Fibroblast of pulmonary artery (primary cell): ENCODE measurements around the gene CHAF1A.

Source experiments
- DNase-seq: peaks from one replicate; pipeline ENCODE4 v3.0.0-alpha.2; 2010; ENCODE audit warnings: low read depth
- H3K4me3 ChIP-seq: replicated peaks from 2 replicates; pipeline ENCODE4 v1.5.1; 2011; ENCODE audit warnings: low read depth, mild to moderate bottlenecking, control low read depth, low read length, moderate library complexity
- TF ChIP-seq, protein P1 (sequence below): IDR thresholded peaks from 2 replicates; pipeline ENCODE4 v1.5.1; 2011; ENCODE audit warnings: mild to moderate bottlenecking, control low read depth, low read length, inconsistent platforms; ENCODE audit errors: missing control alignments

Gene CHAF1A

DNA sequence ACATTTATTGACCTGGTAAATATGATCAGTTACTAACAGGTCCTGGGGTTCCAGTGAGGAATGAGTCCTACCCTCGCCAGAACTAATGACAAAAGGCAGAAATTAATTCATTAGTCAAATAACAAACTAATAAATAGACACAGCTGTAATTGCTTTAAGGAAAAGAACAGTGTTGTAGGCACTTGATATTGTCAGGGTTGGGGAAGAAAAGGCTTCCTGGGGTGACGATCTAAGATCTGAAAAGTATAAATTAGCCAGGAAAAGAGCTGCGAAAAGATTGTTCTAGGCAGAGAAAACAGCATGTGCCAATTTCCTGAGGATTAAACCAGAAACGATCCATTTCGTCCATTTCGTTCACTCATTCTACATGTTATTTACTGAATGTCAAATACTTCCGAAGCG, 670 bp upstream of the CHAF1A start:
- TF ChIP-seq, protein P1, sequence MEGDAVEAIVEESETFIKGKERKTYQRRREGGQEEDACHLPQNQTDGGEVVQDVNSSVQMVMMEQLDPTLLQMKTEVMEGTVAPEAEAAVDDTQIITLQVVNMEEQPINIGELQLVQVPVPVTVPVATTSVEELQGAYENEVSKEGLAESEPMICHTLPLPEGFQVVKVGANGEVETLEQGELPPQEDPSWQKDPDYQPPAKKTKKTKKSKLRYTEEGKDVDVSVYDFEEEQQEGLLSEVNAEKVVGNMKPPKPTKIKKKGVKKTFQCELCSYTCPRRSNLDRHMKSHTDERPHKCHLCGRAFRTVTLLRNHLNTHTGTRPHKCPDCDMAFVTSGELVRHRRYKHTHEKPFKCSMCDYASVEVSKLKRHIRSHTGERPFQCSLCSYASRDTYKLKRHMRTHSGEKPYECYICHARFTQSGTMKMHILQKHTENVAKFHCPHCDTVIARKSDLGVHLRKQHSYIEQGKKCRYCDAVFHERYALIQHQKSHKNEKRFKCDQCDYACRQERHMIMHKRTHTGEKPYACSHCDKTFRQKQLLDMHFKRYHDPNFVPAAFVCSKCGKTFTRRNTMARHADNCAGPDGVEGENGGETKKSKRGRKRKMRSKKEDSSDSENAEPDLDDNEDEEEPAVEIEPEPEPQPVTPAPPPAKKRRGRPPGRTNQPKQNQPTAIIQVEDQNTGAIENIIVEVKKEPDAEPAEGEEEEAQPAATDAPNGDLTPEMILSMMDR: no peak
- peak overlapping the region; percentile 56 for H3K4me3 ChIP-seq
- no peak for DNase-seq

DNA sequence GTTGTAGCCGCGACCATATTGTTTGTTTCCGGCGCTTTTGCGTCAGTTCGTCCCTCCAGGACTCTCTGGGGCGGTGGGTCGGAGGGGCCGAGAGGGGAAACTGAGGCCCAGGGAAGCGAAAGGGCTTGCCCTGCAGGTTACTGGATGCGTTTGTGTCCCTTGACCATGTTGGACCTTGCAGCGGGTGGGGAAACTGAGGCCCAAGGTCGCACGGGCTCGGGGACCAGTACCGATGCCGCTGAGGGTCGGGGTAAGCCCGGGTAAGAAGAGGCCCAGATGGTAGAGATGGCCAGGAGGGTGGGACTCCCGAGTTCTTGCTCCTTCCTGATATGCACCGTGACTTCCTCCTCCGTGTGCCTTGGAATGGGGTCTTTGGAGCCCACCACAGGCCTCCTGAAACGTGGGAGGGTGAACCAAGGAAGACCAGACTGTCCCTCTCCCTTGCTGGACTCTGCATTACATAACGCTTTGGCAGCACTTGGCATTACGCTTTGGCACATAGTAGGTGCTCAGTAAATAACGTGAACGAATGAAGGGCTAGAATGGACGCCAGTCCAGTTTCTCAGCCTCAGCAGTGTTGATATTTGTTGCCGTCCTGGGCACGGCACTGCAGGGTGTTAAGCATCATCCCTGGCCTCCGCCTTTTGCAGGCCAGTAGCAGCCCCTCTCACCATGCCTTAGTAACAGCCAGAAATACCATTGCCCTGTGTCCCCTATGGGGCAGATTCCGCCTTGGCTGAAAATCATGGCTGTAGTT, 743 bp downstream of the CHAF1A start:
- no peak for DNase-seq
- TF ChIP-seq, protein P1: no peak
- H3K4me3 ChIP-seq: peak overlapping the region; percentile 79

DNA sequence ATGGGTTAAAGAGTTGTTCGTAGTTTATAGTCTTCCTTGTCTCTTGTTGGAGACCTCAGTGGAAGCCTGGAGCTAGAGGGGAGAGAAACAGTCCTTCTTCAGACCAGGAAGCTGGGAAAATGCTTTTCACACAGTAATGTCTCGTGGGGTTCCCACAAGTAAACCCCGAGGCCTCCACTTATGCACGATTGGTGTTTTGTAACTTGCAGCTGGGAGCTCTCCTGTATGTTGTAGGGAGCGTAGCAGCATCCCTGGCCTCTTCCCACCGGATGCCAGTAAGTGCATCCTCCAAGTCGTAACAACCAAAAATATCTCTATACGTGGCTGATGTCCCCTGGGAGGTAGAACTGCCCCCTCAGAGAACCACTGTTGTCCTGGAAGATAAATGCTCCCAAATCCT, 3.5 kb downstream of the CHAF1A start:
- DNase-seq: no peak
- TF ChIP-seq, protein P1: no peak
- H3K4me3 ChIP-seq: no peak overlapping the region

DNA sequence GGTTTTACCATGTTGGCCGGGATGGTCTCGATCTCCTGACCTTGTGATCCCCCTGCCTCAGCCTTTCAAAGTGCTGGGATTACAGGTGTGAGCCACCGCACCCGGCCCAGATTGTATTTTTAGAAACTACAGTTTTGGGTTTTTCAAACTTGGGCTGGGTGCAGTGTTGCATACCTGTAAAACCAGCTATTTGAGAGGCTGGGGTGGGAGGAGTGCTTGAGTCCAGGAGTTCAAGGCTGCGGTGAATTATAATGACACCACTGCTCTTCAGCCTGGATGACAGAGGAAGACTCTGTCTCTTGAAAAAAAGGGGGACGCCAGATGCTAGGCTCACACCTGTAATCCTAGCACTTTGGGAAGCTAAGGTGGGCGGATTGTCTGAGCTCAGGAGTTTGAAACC, 4.2 kb downstream of the CHAF1A start:
- TF ChIP-seq, protein P1: no peak
- no peak overlapping the region for H3K4me3 ChIP-seq
- no peak for DNase-seq

DNA sequence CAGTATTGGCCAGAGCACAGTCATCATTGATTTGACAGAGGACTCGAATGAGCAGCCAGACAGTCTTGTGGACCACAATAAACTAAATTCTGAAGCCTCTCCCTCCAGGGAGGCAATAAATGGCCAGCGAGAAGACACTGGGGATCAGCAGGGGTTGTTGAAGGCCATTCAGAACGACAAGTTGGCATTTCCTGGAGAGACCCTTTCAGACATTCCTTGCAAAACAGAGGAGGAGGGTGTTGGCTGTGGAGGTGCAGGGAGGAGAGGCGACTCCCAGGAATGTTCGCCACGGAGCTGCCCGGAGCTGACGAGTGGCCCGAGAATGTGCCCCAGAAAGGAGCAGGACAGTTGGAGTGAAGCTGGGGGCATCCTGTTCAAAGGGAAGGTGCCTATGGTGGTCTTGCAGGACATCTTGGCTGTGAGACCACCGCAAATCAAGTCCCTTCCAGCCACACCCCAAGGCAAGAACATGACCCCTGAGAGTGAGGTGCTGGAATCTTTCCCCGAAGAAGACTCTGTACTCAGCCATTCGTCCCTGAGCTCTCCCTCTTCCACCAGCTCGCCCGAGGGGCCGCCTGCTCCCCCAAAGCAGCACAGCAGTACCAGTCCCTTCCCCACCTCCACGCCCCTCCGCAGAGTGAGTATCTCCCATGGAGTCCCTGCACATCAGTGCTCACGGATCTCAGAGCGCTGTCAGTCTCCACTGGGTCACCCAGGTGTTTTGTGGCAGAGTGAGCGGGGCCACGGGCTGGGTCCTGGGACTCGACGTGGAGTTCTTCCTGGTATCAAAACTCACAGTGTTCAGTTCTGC, 6.9 kb downstream of the CHAF1A start:
- no peak for DNase-seq
- TF ChIP-seq, protein P1: no peak
- H3K4me3 ChIP-seq: no peak overlapping the region

DNA sequence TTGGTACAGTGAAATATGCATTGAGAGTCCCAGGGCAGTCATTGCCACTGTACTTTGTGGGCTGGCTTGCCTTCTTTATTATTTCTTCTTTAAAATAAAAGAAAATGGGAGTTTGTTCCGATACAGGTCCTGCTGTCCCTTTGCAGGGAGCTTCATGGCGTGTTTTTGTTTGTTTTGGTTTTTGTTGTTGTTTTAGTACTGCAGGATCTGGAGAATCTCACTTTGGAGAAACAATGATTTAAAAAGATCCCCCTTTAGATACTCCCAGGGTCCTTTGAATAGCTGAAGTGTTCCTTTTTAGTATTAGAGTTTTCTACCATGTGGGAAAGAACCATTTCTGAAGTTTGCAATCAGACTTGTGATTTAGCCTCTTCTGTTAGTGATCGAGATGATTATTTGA, 11.1 kb downstream of the CHAF1A start:
- TF ChIP-seq, protein P1: no peak
- no peak for DNase-seq
- no peak overlapping the region for H3K4me3 ChIP-seq
